HepG2 (cell line): ENCODE data around the gene NEURL3. TPM values are rescaled to one million over a fixed set of nuclear protein-coding genes. Genes with fewer than 3 reads are reported as not detected.

Experiments used
- ATM ChIP-seq: fragments of 450-650 bp; IDR thresholded peaks from 2 replicates; pipeline ENCODE4 v1.7.1; 2017; ENCODE audit warnings: mild to moderate bottlenecking, borderline replicate concordance
- BORCS8-MEF2B ChIP-seq: sonication (generic); formaldehyde crosslinking; IDR thresholded peaks from 2 replicates; pipeline ENCODE4 v1.8.0; 2022; ENCODE audit warnings: mild to moderate bottlenecking, missing genetic modification reagents
- EHMT2 ChIP-seq: fragments of 200-600 bp; sonication (generic); IDR thresholded peaks from 2 replicates; pipeline ENCODE4 v1.7.0; 2017; ENCODE audit warnings: antibody characterized with exemption, low read depth, low read length, borderline replicate concordance
- ETV6 ChIP-seq: sonication (generic); formaldehyde crosslinking; conservative IDR thresholded peaks from 2 replicates; pipeline ENCODE4 v1.4.0; 2020; ENCODE audit warnings: missing genetic modification reagents
- FOXJ3 ChIP-seq: sonication (generic); formaldehyde crosslinking; IDR thresholded peaks from 2 replicates; pipeline ENCODE4 v1.4.0; 2020; ENCODE audit warnings: missing genetic modification reagents, mild to moderate bottlenecking, borderline replicate concordance
- HNF4G ChIP-seq, 2 experiments: sonication (generic) in 1 of 2; formaldehyde crosslinking in 1 of 2; IDR thresholded peaks; 2 replicates each; pipeline versions ENCODE4 v1.4.0 to v1.6.1; 2011 to 2020; ENCODE audit warnings: borderline replicate concordance in 2 of 2, low read depth in 2 of 2, mild to moderate bottlenecking in 2 of 2, low read length in 1 of 2, missing genetic modification reagents in 1 of 2, moderate library complexity in 1 of 2
- HOXA3 ChIP-seq: sonication (generic); formaldehyde crosslinking; IDR thresholded peaks from 2 replicates; pipeline ENCODE4 v1.5.0; 2020; ENCODE audit warnings: missing genetic modification reagents
- KLF6 ChIP-seq: IDR thresholded peaks from 2 replicates; pipeline ENCODE4 v1.8.0; 2016; ENCODE audit warnings: missing biosample characterization, missing genetic modification reagents
- NR2F6 ChIP-seq, 2 experiments: IDR thresholded peaks; 2 replicates each; pipeline ENCODE4 v1.6.1; 2016; ENCODE audit warnings: antibody characterized with exemption in 1 of 2, mild to moderate bottlenecking in 1 of 2
- ZNF510 ChIP-seq: sonication (generic); formaldehyde crosslinking; IDR thresholded peaks from 2 replicates; pipeline ENCODE4 v1.4.0; 2020; ENCODE audit warnings: low read depth, mild to moderate bottlenecking, missing genetic modification reagents
- ZNF564 ChIP-seq: sonication (generic); formaldehyde crosslinking; IDR thresholded peaks from 2 replicates; pipeline ENCODE4 v1.8.1; 2023; ENCODE audit warnings: mild to moderate bottlenecking, missing genetic modification reagents
- polyA plus RNA-seq, 8 experiments: library from polyadenylated mRNA; depleted of rRNA in 3 of 8; stranded (reverse) in 7 of 8; unstranded in 1 of 8; fragments of >200 nt; fragmentation: Illumina TruSeq in 4 of 8; extraction: Trizol in 4 of 8; gene quantifications; 2 replicates each; pipeline versions ENCODE4 v1.2.1 to v1.2.3, GENCODE V29; 2011 to 2016; ENCODE audit warnings: low read depth in 4 of 8, missing spikeins in 1 of 8, mixed read lengths in 1 of 8; ENCODE audit not compliant: insufficient read depth in 1 of 8
- total RNA-seq, 5 experiments: library from RNA; depleted of rRNA; stranded (reverse); fragments of >200 nt; fragmentation: Illumina TruSeq; extraction: Trizol; gene quantifications; 2 replicates each; pipeline ENCODE4 v1.2.3, GENCODE V29; 2016; ENCODE audit warnings: low read depth in 1 of 5
- TF ChIP-seq, protein P1 (sequence below): sonication (generic); formaldehyde crosslinking; IDR thresholded peaks from 2 replicates; pipeline ENCODE4 v1.5.1; 2020; ENCODE audit warnings: mild to moderate bottlenecking, missing genetic modification reagents, borderline replicate concordance
- TF ChIP-seq, protein P2 (sequence below), 2 experiments: sonication (generic) in 1 of 2; formaldehyde crosslinking in 1 of 2; IDR thresholded peaks; 2 replicates each; pipeline versions ENCODE4 v1.4.0 to v1.6.1; 2016 to 2020; ENCODE audit warnings: borderline replicate concordance in 1 of 2, low read depth in 1 of 2, mild to moderate bottlenecking in 1 of 2, missing genetic modification reagents in 1 of 2
- TF ChIP-seq, protein P3 (sequence below): sonication (generic); formaldehyde crosslinking; IDR thresholded peaks from 2 replicates; pipeline ENCODE4 v1.5.0; 2020; ENCODE audit warnings: missing genetic modification reagents
- TF ChIP-seq, protein P4 (sequence below): sonication (generic); formaldehyde crosslinking; IDR thresholded peaks from 2 replicates; pipeline ENCODE4 v1.8.0; 2023; ENCODE audit warnings: mild to moderate bottlenecking, missing genetic modification reagents
- TF ChIP-seq, protein P5 (sequence below): sonication (generic); formaldehyde crosslinking; IDR thresholded peaks from 2 replicates; pipeline ENCODE4 v1.4.0; 2020; ENCODE audit warnings: missing genetic modification reagents
- TF ChIP-seq, protein P6 (sequence below): sonication (generic); formaldehyde crosslinking; IDR thresholded peaks from 2 replicates; pipeline ENCODE4 v1.5.1; 2020; ENCODE audit warnings: missing genetic modification reagents, mild to moderate bottlenecking, borderline replicate concordance

NEURL3 gene
- total and polyA plus RNA-seq, 2 of the 13 experiments (the other 11 are each of a cell fraction or from before 2014, with no cell fraction given): 0.16 to 1.2 TPM

DNA sequence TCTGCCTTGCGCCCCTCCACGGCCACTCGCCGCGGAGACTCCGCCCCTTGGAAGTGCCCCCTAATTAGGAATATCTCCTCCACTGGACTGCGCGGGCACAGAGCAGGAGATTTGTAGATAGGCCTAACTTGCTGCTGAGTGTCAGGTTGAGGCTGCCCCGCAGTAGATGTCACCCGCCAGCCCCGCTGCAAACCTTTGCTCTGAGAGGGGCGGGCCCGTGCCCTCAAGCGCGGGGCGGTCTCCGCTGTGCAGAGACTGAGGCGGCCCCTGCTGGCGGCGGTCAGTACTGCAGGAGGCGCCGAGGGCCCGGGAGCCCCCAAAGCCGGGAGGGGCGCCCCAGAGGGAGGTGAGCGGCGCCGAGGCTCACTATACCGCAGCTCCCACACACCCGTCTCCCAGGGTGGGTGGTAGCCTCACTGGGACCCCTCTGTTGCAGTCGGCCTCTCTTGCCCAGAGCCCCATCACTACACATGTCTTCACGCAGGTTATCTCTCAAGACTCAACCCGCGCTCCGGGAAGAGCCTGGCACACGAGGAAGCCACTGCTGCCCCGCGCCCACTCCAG lies 2.9 kb upstream of the NEURL3 start (continued):
- TF ChIP-seq BORCS8-MEF2B (CRISPR knock-in tag) (no peak), HOXA3 (CRISPR knock-in tag) (peak; percentile 64), ZNF564 (CRISPR knock-in tag) (no peak), NR2F6 (IDR thresholded peaks at IDR 0.05) (no peak), NR2F6 (CRISPR knock-in tag; IDR thresholded peaks at IDR 0.05) (peak; percentile 41; the same call in 1 of the 2 replicates), KLF6 (CRISPR knock-in tag) (no peak), ETV6 (no peak), ZNF510 (CRISPR knock-in tag) (no peak), HNF4G (IDR thresholded peaks at IDR 0.05; ENCODE audit: borderline replicate concordance, low read depth, low read length) (peak; percentile 57), HNF4G (CRISPR knock-in tag; IDR thresholded peaks at IDR 0.05; ENCODE audit: borderline replicate concordance, low read depth) (0 out of 2 replicates have a peak, but pooled peaks have one; percentile 46), ATM (no peak), EHMT2 (no peak), FOXJ3 (CRISPR knock-in tag) (no peak)
- TF ChIP-seq, protein P1, sequence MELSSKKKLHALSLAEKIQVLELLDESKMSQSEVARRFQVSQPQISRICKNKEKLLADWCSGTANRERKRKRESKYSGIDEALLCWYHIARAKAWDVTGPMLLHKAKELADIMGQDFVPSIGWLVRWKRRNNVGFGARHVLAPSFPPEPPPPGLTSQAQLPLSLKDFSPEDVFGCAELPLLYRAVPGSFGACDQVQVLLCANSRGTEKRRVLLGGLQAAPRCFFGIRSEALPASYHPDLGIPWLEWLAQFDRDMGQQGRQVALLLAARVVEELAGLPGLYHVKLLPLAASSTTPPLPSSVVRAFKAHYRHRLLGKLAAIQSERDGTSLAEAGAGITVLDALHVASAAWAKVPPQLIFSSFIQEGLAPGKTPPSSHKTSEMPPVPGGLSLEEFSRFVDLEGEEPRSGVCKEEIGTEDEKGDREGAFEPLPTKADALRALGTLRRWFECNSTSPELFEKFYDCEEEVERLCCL (CRISPR knock-in tag): 0 out of 2 replicates have a peak, but pooled peaks have one; percentile 1
- TF ChIP-seq, protein P2, sequence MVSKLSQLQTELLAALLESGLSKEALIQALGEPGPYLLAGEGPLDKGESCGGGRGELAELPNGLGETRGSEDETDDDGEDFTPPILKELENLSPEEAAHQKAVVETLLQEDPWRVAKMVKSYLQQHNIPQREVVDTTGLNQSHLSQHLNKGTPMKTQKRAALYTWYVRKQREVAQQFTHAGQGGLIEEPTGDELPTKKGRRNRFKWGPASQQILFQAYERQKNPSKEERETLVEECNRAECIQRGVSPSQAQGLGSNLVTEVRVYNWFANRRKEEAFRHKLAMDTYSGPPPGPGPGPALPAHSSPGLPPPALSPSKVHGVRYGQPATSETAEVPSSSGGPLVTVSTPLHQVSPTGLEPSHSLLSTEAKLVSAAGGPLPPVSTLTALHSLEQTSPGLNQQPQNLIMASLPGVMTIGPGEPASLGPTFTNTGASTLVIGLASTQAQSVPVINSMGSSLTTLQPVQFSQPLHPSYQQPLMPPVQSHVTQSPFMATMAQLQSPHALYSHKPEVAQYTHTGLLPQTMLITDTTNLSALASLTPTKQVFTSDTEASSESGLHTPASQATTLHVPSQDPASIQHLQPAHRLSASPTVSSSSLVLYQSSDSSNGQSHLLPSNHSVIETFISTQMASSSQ (IDR thresholded peaks at IDR 0.05; ENCODE audit: low read depth): no peak
- TF ChIP-seq, protein P2 (CRISPR knock-in tag; IDR thresholded peaks at IDR 0.05; ENCODE audit: borderline replicate concordance): peak; percentile 59; the same call in 1 of the 2 replicates
- TF ChIP-seq, protein P3, sequence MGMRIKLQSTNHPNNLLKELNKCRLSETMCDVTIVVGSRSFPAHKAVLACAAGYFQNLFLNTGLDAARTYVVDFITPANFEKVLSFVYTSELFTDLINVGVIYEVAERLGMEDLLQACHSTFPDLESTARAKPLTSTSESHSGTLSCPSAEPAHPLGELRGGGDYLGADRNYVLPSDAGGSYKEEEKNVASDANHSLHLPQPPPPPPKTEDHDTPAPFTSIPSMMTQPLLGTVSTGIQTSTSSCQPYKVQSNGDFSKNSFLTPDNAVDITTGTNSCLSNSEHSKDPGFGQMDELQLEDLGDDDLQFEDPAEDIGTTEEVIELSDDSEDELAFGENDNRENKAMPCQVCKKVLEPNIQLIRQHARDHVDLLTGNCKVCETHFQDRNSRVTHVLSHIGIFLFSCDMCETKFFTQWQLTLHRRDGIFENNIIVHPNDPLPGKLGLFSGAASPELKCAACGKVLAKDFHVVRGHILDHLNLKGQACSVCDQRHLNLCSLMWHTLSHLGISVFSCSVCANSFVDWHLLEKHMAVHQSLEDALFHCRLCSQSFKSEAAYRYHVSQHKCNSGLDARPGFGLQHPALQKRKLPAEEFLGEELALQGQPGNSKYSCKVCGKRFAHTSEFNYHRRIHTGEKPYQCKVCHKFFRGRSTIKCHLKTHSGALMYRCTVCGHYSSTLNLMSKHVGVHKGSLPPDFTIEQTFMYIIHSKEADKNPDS (CRISPR knock-in tag): no peak
- TF ChIP-seq, protein P4, sequence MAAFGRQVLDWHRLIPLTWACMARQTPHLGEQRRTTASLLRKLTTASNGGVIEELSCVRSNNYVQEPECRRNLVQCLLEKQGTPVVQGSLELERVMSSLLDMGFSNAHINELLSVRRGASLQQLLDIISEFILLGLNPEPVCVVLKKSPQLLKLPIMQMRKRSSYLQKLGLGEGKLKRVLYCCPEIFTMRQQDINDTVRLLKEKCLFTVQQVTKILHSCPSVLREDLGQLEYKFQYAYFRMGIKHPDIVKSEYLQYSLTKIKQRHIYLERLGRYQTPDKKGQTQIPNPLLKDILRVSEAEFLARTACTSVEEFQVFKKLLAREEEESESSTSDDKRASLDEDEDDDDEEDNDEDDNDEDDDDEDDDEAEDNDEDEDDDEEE (CRISPR knock-in tag): no peak
- TF ChIP-seq, protein P5, sequence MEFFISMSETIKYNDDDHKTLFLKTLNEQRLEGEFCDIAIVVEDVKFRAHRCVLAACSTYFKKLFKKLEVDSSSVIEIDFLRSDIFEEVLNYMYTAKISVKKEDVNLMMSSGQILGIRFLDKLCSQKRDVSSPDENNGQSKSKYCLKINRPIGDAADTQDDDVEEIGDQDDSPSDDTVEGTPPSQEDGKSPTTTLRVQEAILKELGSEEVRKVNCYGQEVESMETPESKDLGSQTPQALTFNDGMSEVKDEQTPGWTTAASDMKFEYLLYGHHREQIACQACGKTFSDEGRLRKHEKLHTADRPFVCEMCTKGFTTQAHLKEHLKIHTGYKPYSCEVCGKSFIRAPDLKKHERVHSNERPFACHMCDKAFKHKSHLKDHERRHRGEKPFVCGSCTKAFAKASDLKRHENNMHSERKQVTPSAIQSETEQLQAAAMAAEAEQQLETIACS (CRISPR knock-in tag): no peak
- TF ChIP-seq, protein P6, sequence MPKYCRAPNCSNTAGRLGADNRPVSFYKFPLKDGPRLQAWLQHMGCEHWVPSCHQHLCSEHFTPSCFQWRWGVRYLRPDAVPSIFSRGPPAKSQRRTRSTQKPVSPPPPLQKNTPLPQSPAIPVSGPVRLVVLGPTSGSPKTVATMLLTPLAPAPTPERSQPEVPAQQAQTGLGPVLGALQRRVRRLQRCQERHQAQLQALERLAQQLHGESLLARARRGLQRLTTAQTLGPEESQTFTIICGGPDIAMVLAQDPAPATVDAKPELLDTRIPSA: no peak; the same call in 1 of the 2 replicates
